SK-N-SH (cell line): Measurements from ENCODE around the gene TMEM184B.

Experiments
- EP300 ChIP-seq, 2 experiments: IDR thresholded peaks; 2 replicates each; pipeline versions ENCODE4 v1.4.0 to v1.6.1; 2012; ENCODE audit warnings: borderline replicate concordance in 1 of 2, low read depth in 1 of 2, low read length in 1 of 2
- GABPA ChIP-seq: IDR thresholded peaks from 2 replicates; pipeline ENCODE4 v1.4.0; 2012; ENCODE audit warnings: low read depth, mild to moderate bottlenecking
- GATA2 ChIP-seq: sonication (generic); formaldehyde crosslinking; IDR thresholded peaks from 2 replicates; pipeline ENCODE4 v1.5.0; 2020; ENCODE audit warnings: mild to moderate bottlenecking, missing genetic modification reagents
- POLR2AphosphoS5 ChIP-seq: IDR thresholded peaks from 2 replicates; pipeline ENCODE4 v1.6.1; 2012; ENCODE audit warnings: low read depth, low read length
- RAD21 ChIP-seq: IDR thresholded peaks from 2 replicates; pipeline ENCODE4 v1.6.1; 2012; ENCODE audit warnings: mild to moderate bottlenecking, low read length
- SIN3A ChIP-seq: IDR thresholded peaks from 2 replicates; pipeline ENCODE4 v1.6.1; 2012; ENCODE audit warnings: low read depth, mild to moderate bottlenecking, low read length, moderate library complexity, borderline replicate concordance
- TEAD4 ChIP-seq: IDR thresholded peaks from 2 replicates; pipeline ENCODE4 v1.4.0; 2012; ENCODE audit warnings: mild to moderate bottlenecking, borderline replicate concordance; ENCODE audit not compliant: insufficient read depth
- TF ChIP-seq, protein P1 (sequence below): fragments of 200-600 bp; sonication (generic); IDR thresholded peaks from 2 replicates; pipeline ENCODE4 v1.6.1; 2017; ENCODE audit warnings: antibody characterized with exemption, mild to moderate bottlenecking, moderate library complexity
- TF ChIP-seq, protein P2 (sequence below): IDR thresholded peaks from 2 replicates; pipeline ENCODE4 v1.4.0; 2012; ENCODE audit warnings: low read depth

DNA sequence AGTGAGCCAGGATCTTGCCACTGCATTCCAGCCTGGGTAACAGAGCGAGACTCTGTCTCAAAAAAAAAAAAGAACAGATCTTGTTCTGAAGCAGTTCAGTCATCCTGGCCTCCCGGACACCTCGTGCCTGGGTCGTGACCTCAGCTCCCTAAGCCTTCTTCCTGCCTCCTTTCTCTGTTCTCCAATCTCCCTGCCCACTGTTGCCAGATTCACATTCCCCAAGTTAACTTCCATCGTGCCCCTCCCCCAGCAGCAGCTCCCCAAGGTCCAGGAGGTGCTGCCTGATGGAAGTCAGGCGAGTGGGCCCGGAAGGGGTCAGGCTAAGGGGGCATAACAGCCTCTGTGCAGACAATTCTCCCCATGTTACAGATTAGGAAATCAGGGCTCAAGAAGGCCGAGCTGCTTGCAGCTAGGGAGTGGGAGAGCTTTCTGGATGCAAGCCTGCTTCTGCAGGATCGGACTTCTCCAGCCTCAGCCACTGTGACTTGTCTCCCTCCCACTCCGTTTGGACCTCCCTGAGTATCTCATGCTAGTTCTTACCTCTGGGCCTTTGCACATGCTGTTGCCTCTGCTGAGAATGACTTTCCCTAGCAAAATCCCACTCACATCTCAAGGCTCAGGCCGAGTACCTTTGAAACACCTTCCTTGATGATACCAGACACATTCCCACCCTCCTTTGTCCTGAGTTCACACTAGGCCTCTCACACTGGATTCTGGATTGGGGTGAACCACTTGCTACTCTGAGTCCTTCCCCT is 14.3 kb upstream of the TMEM184B start:
- TF ChIP-seq, protein P1, sequence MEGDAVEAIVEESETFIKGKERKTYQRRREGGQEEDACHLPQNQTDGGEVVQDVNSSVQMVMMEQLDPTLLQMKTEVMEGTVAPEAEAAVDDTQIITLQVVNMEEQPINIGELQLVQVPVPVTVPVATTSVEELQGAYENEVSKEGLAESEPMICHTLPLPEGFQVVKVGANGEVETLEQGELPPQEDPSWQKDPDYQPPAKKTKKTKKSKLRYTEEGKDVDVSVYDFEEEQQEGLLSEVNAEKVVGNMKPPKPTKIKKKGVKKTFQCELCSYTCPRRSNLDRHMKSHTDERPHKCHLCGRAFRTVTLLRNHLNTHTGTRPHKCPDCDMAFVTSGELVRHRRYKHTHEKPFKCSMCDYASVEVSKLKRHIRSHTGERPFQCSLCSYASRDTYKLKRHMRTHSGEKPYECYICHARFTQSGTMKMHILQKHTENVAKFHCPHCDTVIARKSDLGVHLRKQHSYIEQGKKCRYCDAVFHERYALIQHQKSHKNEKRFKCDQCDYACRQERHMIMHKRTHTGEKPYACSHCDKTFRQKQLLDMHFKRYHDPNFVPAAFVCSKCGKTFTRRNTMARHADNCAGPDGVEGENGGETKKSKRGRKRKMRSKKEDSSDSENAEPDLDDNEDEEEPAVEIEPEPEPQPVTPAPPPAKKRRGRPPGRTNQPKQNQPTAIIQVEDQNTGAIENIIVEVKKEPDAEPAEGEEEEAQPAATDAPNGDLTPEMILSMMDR: no peak
- TF ChIP-seq GATA2: no peak
- no peak for TF ChIP-seq POLR2AphosphoS5
- no peak for TF ChIP-seq SIN3A
- TF ChIP-seq RAD21: no peak
- TF ChIP-seq, protein P2, sequence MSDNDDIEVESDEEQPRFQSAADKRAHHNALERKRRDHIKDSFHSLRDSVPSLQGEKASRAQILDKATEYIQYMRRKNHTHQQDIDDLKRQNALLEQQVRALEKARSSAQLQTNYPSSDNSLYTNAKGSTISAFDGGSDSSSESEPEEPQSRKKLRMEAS: no peak
- no peak for TF ChIP-seq EP300 (IDR thresholded peaks at IDR 0.05; ENCODE audit: borderline replicate concordance in 1 of 2, low read depth in 1 of 2, low read length in 1 of 2)
- TF ChIP-seq GABPA: no peak
- no peak for TF ChIP-seq TEAD4
